ENCODE results near the gene PLA2R1.

DNA sequence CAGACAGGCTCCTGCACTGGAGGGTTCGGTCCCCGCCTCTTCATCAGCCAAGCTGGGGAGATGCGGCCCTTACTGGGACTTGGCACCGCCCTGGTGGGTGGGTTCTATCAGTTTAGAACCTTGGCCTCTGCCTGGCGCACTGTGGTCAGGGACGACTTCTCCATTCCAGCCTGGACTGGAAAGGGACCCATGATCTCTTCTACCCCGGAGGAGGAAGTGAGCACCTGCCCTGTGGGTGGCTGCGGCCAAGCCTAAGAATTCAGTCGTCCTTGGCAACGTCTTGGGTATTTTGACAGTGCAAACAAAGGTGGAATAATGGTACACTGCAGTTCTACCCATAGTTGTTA, 157.5 kb downstream of the PLA2R1 start:
- TF ChIP-seq, protein P1, sequence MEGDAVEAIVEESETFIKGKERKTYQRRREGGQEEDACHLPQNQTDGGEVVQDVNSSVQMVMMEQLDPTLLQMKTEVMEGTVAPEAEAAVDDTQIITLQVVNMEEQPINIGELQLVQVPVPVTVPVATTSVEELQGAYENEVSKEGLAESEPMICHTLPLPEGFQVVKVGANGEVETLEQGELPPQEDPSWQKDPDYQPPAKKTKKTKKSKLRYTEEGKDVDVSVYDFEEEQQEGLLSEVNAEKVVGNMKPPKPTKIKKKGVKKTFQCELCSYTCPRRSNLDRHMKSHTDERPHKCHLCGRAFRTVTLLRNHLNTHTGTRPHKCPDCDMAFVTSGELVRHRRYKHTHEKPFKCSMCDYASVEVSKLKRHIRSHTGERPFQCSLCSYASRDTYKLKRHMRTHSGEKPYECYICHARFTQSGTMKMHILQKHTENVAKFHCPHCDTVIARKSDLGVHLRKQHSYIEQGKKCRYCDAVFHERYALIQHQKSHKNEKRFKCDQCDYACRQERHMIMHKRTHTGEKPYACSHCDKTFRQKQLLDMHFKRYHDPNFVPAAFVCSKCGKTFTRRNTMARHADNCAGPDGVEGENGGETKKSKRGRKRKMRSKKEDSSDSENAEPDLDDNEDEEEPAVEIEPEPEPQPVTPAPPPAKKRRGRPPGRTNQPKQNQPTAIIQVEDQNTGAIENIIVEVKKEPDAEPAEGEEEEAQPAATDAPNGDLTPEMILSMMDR (IDR thresholded peaks at IDR 0.05; ENCODE audit: poor library complexity) = no peak
- no peak for TF ChIP-seq EZH2 (IDR thresholded peaks at IDR 0.05; ENCODE audit: borderline replicate concordance)

Measured in hepatocyte (in vitro differentiated cells).